ENCODE data around the gene BCL2L12.

DNA sequence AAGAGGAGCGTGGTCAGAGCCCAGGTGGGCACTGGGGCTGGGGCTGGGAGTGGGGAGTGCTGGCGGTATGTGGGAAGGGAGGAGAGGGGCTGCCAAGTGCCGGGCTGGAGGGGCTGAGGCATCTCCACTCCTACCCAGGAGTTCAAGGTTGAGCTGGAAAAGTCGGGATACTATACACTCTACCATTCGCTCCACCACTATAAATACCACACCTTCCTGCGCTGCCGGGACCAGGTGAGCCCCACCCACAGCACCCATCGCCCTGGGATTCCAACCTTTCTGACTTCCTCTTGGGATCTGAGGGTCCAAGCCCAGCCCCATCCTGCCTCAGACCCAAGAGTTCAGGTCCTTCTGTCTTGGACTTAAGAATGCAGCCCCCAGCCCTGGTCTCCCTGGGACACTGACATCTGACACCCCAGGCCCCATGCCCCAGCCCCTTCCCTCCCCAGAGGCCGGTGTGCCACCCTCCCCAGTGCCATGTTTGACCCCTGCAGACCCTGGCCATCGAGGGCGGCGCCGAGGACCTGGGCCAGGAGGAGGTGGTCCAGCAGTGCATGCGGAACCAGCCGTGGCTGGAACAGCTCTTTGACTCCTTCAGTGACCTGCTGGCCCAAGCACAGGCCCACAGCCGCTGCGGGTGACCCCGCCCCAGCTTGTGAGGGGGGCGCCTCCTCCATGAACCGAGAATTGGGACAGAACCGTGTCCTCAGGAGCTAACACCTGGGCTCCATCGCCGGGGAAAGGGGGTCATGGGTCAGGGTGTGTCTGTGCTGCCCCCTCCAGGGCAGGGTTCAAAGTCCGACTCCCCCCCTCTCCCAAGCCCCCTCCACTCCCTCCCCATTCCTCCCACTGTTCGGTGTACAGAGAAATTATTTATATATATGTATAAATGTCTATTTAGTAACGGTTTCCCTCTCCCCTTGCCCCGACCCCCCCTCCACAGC lies 40.5 kb upstream of the BCL2L12 start:
- TF ChIP-seq, protein P1, sequence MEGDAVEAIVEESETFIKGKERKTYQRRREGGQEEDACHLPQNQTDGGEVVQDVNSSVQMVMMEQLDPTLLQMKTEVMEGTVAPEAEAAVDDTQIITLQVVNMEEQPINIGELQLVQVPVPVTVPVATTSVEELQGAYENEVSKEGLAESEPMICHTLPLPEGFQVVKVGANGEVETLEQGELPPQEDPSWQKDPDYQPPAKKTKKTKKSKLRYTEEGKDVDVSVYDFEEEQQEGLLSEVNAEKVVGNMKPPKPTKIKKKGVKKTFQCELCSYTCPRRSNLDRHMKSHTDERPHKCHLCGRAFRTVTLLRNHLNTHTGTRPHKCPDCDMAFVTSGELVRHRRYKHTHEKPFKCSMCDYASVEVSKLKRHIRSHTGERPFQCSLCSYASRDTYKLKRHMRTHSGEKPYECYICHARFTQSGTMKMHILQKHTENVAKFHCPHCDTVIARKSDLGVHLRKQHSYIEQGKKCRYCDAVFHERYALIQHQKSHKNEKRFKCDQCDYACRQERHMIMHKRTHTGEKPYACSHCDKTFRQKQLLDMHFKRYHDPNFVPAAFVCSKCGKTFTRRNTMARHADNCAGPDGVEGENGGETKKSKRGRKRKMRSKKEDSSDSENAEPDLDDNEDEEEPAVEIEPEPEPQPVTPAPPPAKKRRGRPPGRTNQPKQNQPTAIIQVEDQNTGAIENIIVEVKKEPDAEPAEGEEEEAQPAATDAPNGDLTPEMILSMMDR (IDR thresholded peaks at IDR 0.05 in 2 of 3, conservative IDR thresholded peaks at IDR 0.05 in 1 of 3; ENCODE audit: borderline replicate concordance in 1 of 3, insufficient read depth in 1 of 3, low read depth in 2 of 3, low read length in 2 of 3): no peak
- TF ChIP-seq, protein P2, sequence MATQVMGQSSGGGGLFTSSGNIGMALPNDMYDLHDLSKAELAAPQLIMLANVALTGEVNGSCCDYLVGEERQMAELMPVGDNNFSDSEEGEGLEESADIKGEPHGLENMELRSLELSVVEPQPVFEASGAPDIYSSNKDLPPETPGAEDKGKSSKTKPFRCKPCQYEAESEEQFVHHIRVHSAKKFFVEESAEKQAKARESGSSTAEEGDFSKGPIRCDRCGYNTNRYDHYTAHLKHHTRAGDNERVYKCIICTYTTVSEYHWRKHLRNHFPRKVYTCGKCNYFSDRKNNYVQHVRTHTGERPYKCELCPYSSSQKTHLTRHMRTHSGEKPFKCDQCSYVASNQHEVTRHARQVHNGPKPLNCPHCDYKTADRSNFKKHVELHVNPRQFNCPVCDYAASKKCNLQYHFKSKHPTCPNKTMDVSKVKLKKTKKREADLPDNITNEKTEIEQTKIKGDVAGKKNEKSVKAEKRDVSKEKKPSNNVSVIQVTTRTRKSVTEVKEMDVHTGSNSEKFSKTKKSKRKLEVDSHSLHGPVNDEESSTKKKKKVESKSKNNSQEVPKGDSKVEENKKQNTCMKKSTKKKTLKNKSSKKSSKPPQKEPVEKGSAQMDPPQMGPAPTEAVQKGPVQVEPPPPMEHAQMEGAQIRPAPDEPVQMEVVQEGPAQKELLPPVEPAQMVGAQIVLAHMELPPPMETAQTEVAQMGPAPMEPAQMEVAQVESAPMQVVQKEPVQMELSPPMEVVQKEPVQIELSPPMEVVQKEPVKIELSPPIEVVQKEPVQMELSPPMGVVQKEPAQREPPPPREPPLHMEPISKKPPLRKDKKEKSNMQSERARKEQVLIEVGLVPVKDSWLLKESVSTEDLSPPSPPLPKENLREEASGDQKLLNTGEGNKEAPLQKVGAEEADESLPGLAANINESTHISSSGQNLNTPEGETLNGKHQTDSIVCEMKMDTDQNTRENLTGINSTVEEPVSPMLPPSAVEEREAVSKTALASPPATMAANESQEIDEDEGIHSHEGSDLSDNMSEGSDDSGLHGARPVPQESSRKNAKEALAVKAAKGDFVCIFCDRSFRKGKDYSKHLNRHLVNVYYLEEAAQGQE (IDR thresholded peaks at IDR 0.05; ENCODE audit: low read depth): no peak
- TF ChIP-seq EZH2 (IDR thresholded peaks at IDR 0.05): no peak
- no peak for TF ChIP-seq POLR2A (IDR thresholded peaks at IDR 0.05; ENCODE audit: borderline replicate concordance, extremely low read depth, insufficient read depth, insufficient read length)
- TF ChIP-seq, protein P3, sequence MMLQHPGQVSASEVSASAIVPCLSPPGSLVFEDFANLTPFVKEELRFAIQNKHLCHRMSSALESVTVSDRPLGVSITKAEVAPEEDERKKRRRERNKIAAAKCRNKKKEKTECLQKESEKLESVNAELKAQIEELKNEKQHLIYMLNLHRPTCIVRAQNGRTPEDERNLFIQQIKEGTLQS (IDR thresholded peaks at IDR 0.05): no peak
- no peak for TF ChIP-seq CBX3 (IDR thresholded peaks at IDR 0.05; ENCODE audit: low read depth)
- TF ChIP-seq SIN3A (IDR thresholded peaks at IDR 0.05; ENCODE audit: low read depth): no peak
- no peak for TF ChIP-seq POLR2AphosphoS5 (IDR thresholded peaks at IDR 0.05; ENCODE audit: low read depth, low read length)
- TF ChIP-seq EGR1 (IDR thresholded peaks at IDR 0.05; ENCODE audit: low read depth): no peak
- no peak for TF ChIP-seq EZH2phosphoT487 (IDR thresholded peaks at IDR 0.05; ENCODE audit: borderline replicate concordance)
- TF ChIP-seq, protein P4, sequence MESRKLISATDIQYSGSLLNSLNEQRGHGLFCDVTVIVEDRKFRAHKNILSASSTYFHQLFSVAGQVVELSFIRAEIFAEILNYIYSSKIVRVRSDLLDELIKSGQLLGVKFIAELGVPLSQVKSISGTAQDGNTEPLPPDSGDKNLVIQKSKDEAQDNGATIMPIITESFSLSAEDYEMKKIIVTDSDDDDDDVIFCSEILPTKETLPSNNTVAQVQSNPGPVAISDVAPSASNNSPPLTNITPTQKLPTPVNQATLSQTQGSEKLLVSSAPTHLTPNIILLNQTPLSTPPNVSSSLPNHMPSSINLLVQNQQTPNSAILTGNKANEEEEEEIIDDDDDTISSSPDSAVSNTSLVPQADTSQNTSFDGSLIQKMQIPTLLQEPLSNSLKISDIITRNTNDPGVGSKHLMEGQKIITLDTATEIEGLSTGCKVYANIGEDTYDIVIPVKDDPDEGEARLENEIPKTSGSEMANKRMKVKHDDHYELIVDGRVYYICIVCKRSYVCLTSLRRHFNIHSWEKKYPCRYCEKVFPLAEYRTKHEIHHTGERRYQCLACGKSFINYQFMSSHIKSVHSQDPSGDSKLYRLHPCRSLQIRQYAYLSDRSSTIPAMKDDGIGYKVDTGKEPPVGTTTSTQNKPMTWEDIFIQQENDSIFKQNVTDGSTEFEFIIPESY (IDR thresholded peaks at IDR 0.05; ENCODE audit: extremely low read depth, insufficient replicate concordance, low read length): no peak
- no peak for TF ChIP-seq SP1 (IDR thresholded peaks at IDR 0.05; ENCODE audit: low read depth)
- TF ChIP-seq CEBPB (IDR thresholded peaks at IDR 0.05; ENCODE audit: low read depth): no peak
- TF ChIP-seq, protein P5, sequence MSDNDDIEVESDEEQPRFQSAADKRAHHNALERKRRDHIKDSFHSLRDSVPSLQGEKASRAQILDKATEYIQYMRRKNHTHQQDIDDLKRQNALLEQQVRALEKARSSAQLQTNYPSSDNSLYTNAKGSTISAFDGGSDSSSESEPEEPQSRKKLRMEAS (IDR thresholded peaks at IDR 0.05): no peak
